ENCODE data around the gene PCDHB5.
"Not testable (repeated sequence)": the region's sequence is repeated elsewhere in the genome, so short reads cannot be mapped to it uniquely, and the experiment has no call there.

Gene PCDHB5

GRCh38 chr5:141152096-141152495 lies 17.1 kb downstream of the PCDHB5 start:
- DNase-seq = not testable (repeated sequence)

GRCh38 chr5:141155540-141156374 lies 20.8 kb downstream of the PCDHB5 start:
- no peak for DNase-seq

- DNase-seq = not testable (repeated sequence)
These were observed 22.4 kb downstream of the PCDHB5 start for GRCh38 chr5:141157356-141157755.

- DNase-seq = not testable (repeated sequence)
These were observed 22.9 kb downstream of the PCDHB5 start for GRCh38 chr5:141157901-141158300.

DNA sequence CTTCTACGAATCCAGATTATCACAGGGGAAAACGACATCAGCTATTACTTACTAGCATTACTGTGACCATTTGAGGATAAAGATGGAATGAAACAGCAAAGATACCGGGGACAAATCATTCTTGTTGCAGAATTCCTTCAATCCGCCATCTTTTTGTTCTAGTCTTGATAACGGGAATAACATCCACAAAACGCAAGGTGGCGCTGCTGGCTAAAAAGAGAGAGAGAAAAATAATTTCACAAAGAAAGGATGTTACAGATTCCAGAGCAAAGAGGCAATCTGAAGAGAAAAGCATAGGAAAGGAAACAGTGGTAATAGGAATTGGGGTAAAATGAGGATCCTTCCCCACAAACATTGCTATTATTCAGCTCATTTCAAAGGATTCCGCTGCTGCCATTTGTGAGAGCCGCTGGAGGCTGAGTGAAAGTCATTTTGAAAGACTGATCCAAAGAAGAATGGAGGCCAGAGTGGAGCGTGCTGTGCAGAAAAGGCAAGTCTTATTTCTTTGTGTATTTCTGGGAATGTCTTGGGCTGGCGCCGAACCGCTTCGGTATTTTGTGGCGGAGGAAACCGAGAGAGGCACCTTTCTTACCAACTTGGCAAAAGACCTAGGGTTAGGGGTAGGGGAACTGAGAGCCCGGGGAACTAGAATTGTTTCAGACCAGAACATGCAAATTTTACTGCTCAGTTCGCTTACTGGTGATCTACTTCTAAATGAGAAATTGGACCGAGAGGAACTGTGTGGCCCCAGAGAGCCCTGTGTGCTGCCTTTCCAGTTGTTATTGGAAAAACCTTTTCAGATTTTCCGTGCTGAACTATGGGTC lies 37.6 kb downstream of the PCDHB5 start, which contains the start of gene PCDHB7:
PCDHB7 (plus strand) TSS at position 264 of the 824 bp plus-strand sequence; CDS start at position 456, 192 bp downstream.
- DNase-seq = no peak

DNA sequence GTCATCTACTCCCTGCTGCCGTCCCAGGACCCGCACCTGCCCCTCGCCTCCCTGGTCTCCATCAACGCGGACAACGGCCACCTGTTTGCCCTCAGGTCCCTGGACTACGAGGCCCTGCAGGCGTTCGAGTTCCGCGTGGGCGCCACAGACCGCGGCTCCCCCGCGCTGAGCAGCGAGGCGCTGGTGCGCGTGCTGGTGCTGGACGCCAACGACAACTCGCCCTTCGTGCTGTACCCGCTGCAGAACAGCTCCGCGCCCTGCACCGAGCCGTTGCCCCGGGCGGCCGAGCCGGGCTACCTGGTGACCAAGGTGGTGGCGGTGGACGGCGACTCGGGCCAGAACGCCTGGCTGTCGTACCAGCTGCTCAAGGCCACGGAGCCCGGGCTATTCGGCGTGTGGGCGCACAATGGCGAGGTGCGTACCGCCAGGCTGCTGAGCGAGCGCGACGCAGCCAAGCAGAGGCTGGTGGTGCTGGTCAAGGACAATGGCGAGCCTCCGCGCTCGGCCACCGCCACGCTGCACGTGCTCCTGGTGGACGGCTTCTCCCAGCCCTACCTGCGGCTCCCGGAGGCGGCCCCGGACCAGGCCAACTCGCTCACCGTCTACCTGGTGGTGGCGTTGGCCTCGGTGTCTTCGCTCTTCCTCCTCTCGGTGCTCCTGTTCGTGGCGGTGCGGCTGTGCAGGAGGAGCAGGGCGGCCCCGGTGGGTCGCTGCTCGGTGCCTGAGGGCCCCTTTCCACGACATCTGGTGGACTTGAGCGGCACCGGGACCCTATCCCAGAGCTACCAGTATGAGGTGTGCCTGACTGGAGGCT lies 39.5 kb downstream of the PCDHB5 start:
- not testable (repeated sequence) for DNase-seq

- DNase-seq = no peak
These were observed 40.9 kb downstream of the PCDHB5 start for GRCh38 chr5:141175933-141176332.

GRCh38 chr5:141177577-141178191 lies 42.7 kb downstream of the PCDHB5 start, which contains the start of gene PCDHB8:
Gene PCDHB8, plus strand, starts transcription at chr5:141177790. Its CDS starts 245 bp downstream, at chr5:141178035.
- DNase-seq = peak in 1 of 14 donors; percentile 9

GRCh38 chr5:141179371-141179770 lies 44.4 kb downstream of the PCDHB5 start:
- not testable (repeated sequence) for DNase-seq

DNA sequence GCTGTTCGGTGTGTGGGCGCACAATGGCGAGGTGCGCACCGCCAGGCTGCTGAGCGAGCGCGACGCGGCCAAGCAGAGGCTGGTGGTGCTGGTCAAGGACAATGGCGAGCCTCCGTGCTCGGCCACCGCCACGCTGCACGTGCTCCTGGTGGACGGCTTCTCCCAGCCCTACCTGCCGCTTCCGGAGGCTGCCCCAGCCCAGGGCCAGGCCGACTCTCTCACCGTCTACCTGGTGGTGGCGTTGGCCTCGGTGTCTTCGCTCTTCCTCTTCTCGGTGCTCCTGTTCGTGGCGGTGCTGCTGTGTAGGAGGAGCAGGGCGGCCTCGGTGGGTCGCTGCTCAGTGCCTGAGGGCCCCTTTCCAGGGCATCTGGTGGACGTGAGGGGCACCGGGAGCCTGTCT lies 44.9 kb downstream of the PCDHB5 start:
- DNase-seq = not testable (repeated sequence)

DNA sequence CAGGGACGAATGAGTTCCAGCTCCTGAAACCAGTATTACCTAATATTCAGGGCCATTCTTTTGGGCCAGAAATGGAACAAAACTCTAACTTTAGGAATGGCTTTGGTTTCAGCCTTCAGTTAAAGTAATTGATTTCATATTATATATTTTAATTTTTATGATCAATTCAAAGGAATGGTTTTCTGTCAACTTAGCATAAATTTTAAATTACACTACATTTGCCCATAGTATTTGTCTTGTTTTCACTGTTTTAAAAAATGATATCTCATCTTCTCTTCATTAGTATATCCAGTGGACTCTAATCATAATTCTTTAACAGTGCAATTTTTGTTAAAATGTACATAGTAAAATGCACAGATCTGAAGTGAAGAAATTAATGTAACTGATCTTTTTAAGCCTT lies 45.3 kb downstream of the PCDHB5 start:
- DNase-seq = no peak

DNA sequence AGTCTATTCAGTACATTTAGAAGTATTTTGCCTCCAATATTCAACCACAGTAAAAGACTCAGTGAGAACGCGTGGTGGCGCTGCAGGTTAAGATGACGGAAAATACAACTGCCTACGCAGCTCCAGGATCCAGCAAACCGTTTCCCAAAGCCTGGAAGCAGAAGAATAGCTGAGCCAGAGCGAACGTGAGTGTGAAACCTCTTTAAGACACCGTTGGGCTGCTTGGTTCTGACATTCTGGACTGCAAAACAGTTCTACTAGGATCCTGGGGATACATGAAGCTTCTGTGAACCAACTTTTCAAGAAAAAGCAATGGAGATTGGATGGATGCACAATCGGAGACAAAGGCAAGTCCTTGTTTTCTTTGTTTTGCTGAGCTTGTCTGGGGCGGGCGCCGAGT lies 47.2 kb downstream of the PCDHB5 start, which contains the start of gene PCDHB16:
PCDHB16 (plus strand) TSS at position 140 of the 400 bp plus-strand sequence; CDS start at position 313, 173 bp downstream.
- DNase-seq = peak in 4 of 14 donors; percentile 3 to 26 (median 14)

GRCh38 chr5:141184117-141184855 lies 49.3 kb downstream of the PCDHB5 start:
- DNase-seq = not testable (repeated sequence)

- peak in 1 of 14 donors; percentile 1 for DNase-seq
These were observed 52.0 kb downstream of the PCDHB5 start, which contains the start of gene PCDHB9 for GRCh38 chr5:141186897-141187512. Gene PCDHB9, plus strand, starts transcription at chr5:141187161. Its CDS starts 158 bp downstream, at chr5:141187319.
